ENCODE data around the gene NAPG. TPM values are rescaled to one million over a fixed set of nuclear protein-coding genes. Genes with fewer than 3 reads are reported as not detected.
"Not testable (repeated sequence)": the region's sequence is repeated elsewhere in the genome, so short reads cannot be mapped to it uniquely, and the experiment has no call there.

NAPG gene
- total RNA-seq, 6 donors from 2014 or later = 16.8 to 72.0 (median 34.0) TPM

GRCh38 chr18:10580215-10580614 lies 54.4 kb downstream of the NAPG start:
- no peaks in the 10 kb centered on the region for H3K9me3 ChIP-seq

GRCh38 chr18:10585260-10585659 lies 59.4 kb downstream of the NAPG start:
- TF ChIP-seq CTCF (IDR thresholded peaks at IDR 0.05) = no peak
- TF ChIP-seq POLR2A (IDR thresholded peaks at IDR 0.05) = no peak
- no peak for TF ChIP-seq EP300 (IDR thresholded peaks at IDR 0.05)
- TF ChIP-seq POLR2AphosphoS5 (IDR thresholded peaks at IDR 0.05) = no peak
- 75 to 89% methylated on average over 1 of the region's 1 CpG for WGBS, 2 donors
- Histone ChIP-seq H3K36me3 (no peaks in the 10 kb centered on the region), H3K9me3 (no peaks in the 10 kb centered on the region), H3K4me3 (no peak overlapping the region), H3K27ac (no peak overlapping the region), H3K4me1 (no peaks in the 10 kb centered on the region), H3K27me3 (no peaks in the 10 kb centered on the region)
- no peak for DNase-seq
- ATAC-seq (ENCODE audit: low FRiP score in 2 of 2) = no peak

More at GRCh38 chr18:10580215-10580614, 54.4 kb downstream of the NAPG start:
- ATAC-seq (ENCODE audit: low FRiP score in 2 of 2) = no peak
- 99% methylated on average over 4 of the region's 4 CpGs for WGBS, 2 donors
- no peak for DNase-seq
- Histone ChIP-seq H3K4me1 (no peaks in the 10 kb centered on the region), H3K27me3 (no peaks in the 10 kb centered on the region), H3K4me3 (no peak overlapping the region), H3K27ac (no peak overlapping the region), H3K36me3 (no peaks in the 10 kb centered on the region)
- TF ChIP-seq EP300 (IDR thresholded peaks at IDR 0.05) (no peak), POLR2A (IDR thresholded peaks at IDR 0.05) (no peak)

GRCh38 chr18:10588975-10589374 lies 63.1 kb downstream of the NAPG start:
- Histone ChIP-seq H3K27ac (no peak overlapping the region), H3K36me3 (no peaks in the 10 kb centered on the region), H3K27me3 (no peaks in the 10 kb centered on the region), H3K4me1 (no peaks in the 10 kb centered on the region), H3K9me3 (no peaks in the 10 kb centered on the region), H3K4me3 (no peak overlapping the region)
- DNase-seq (peak in 1 of 2 donors; percentile 50), ATAC-seq (ENCODE audit: low FRiP score in 2 of 2) (no peak)
- 95 to 98% methylated on average over 21 to 28 of the region's 30 CpGs for WGBS, 2 donors
- TF ChIP-seq POLR2AphosphoS5 (IDR thresholded peaks at IDR 0.05) (no peak), CTCF (IDR thresholded peaks at IDR 0.05) (no peak), EP300 (IDR thresholded peaks at IDR 0.05) (no peak), POLR2A (IDR thresholded peaks at IDR 0.05) (no peak)

GRCh38 chr18:10590412-10590811 lies 64.6 kb downstream of the NAPG start:
- H3K9me3 ChIP-seq = no peaks in the 10 kb centered on the region
- no peak overlapping the region for H3K27ac ChIP-seq
- no peaks in the 10 kb centered on the region for H3K36me3 ChIP-seq
- no peak overlapping the region for H3K4me3 ChIP-seq
- no peak for TF ChIP-seq POLR2AphosphoS5 (IDR thresholded peaks at IDR 0.05)
- no peak for TF ChIP-seq CTCF (IDR thresholded peaks at IDR 0.05)
- no peak for TF ChIP-seq EP300 (IDR thresholded peaks at IDR 0.05)
- no peak for ATAC-seq (ENCODE audit: low FRiP score in 2 of 2)
- no peaks in the 10 kb centered on the region for H3K4me1 ChIP-seq
- H3K27me3 ChIP-seq = no peaks in the 10 kb centered on the region
- 90 to 93% methylated on average over 8 of the region's 8 CpGs for WGBS, 2 donors
- no peak for DNase-seq

- WGBS, 2 donors = 82 to 83% methylated on average over 3 of the region's 3 CpGs
- Histone ChIP-seq H3K4me3 (no peak overlapping the region), H3K27ac (no peak overlapping the region), H3K36me3 (no peaks in the 10 kb centered on the region), H3K27me3 (no peaks in the 10 kb centered on the region), H3K9me3 (no peaks in the 10 kb centered on the region), H3K4me1 (no peaks in the 10 kb centered on the region)
- TF ChIP-seq POLR2AphosphoS5 (IDR thresholded peaks at IDR 0.05) = no peak
- no peak for TF ChIP-seq POLR2A (IDR thresholded peaks at IDR 0.05)
- no peak for TF ChIP-seq EP300 (IDR thresholded peaks at IDR 0.05)
- TF ChIP-seq CTCF (IDR thresholded peaks at IDR 0.05) = no peak
- no peak for ATAC-seq (ENCODE audit: low FRiP score in 2 of 2)
- no peak for DNase-seq
Measured at GRCh38 chr18:10591896-10592295, 66.1 kb downstream of the NAPG start.

GRCh38 chr18:10593366-10594022 lies 67.7 kb downstream of the NAPG start:
- H3K4me1 ChIP-seq, DNase-seq, H3K27me3 ChIP-seq, H3K9me3 ChIP-seq, H3K4me3 ChIP-seq, H3K36me3 ChIP-seq: not testable (repeated sequence)
- peak overlapping the region in 1 of 4 donors; percentile 54 for H3K27ac ChIP-seq
- WGBS, 2 donors = 63 to 67% methylated on average over 5 of the region's 5 CpGs
- peak; percentile 26 to 39 for ATAC-seq (ENCODE audit: low FRiP score in 2 of 2)

GRCh38 chr18:10595917-10596316 lies 70.1 kb downstream of the NAPG start:
- not testable (repeated sequence) for ATAC-seq (ENCODE audit: low FRiP score in 2 of 2); H3K4me1 ChIP-seq; H3K27ac ChIP-seq; H3K9me3 ChIP-seq; H3K27me3 ChIP-seq; H3K4me3 ChIP-seq; H3K36me3 ChIP-seq; DNase-seq
- WGBS, 2 donors = 74 to 84% methylated on average over 4 of the region's 4 CpGs

- not testable (repeated sequence) for H3K27ac ChIP-seq; ATAC-seq (ENCODE audit: low FRiP score in 2 of 2); H3K4me3 ChIP-seq; DNase-seq; H3K9me3 ChIP-seq; H3K4me1 ChIP-seq; H3K36me3 ChIP-seq; H3K27me3 ChIP-seq
- WGBS, 2 donors = 85 to 90% methylated on average over 4 of the region's 4 CpGs
Measured at GRCh38 chr18:10597695-10598094, 71.9 kb downstream of the NAPG start.
